GM21381 (cell line): ENCODE results near the gene KCNQ1.

Source experiments
- ATAC-seq: cut with Tn5 transposase; IDR thresholded peaks from one replicate; pipeline ENCODE4 v1.9.1; 2021; ENCODE audit warnings: mild to moderate bottlenecking, moderate library complexity; ENCODE audit not compliant: unreplicated experiment

KCNQ1 gene

GRCh38 chr11:2809854-2810253 is 365.0 kb downstream of the KCNQ1 start:
- no peak for ATAC-seq

GRCh38 chr11:2810411-2811205 is 365.8 kb downstream of the KCNQ1 start:
- ATAC-seq = no peak

GRCh38 chr11:2811206-2812091 is 366.6 kb downstream of the KCNQ1 start:
- ATAC-seq = no peak

GRCh38 chr11:2812371-2812991 is 367.7 kb downstream of the KCNQ1 start:
- no peak for ATAC-seq

GRCh38 chr11:2813141-2813908 is 368.5 kb downstream of the KCNQ1 start:
- ATAC-seq = no peak

- no peak for ATAC-seq
Measured at GRCh38 chr11:2813968-2814367, 369.2 kb downstream of the KCNQ1 start.

- no peak for ATAC-seq
Measured at GRCh38 chr11:2814751-2815150, 369.9 kb downstream of the KCNQ1 start.

GRCh38 chr11:2815762-2816496 is 371.1 kb downstream of the KCNQ1 start:
- no peak for ATAC-seq

GRCh38 chr11:2816523-2816922 is 371.7 kb downstream of the KCNQ1 start:
- no peak for ATAC-seq

- ATAC-seq = no peak
Measured at GRCh38 chr11:2816941-2817421, 372.2 kb downstream of the KCNQ1 start.

- ATAC-seq = no peak
Measured at GRCh38 chr11:2817431-2817830, 372.6 kb downstream of the KCNQ1 start.

- no peak for ATAC-seq
Measured at GRCh38 chr11:2818021-2818420, 373.2 kb downstream of the KCNQ1 start.

- ATAC-seq = no peak
Measured at GRCh38 chr11:2818503-2818902, 373.7 kb downstream of the KCNQ1 start.

- no peak for ATAC-seq
Measured at GRCh38 chr11:2819316-2819715, 374.5 kb downstream of the KCNQ1 start.

GRCh38 chr11:2820976-2821375 is 376.2 kb downstream of the KCNQ1 start:
- ATAC-seq = no peak

- ATAC-seq = no peak
Measured at GRCh38 chr11:2821891-2822290, 377.1 kb downstream of the KCNQ1 start.

GRCh38 chr11:2824851-2825250 is 380.0 kb downstream of the KCNQ1 start:
- no peak for ATAC-seq

GRCh38 chr11:2825261-2825888 is 380.6 kb downstream of the KCNQ1 start:
- ATAC-seq = no peak

- ATAC-seq = no peak
Measured at GRCh38 chr11:2825889-2826678, 381.3 kb downstream of the KCNQ1 start.
